T-helper 9 cell (primary cell): Measurements from ENCODE around the gene SUSD2.
"Not testable (repeated sequence)": the region's sequence is repeated elsewhere in the genome, so short reads cannot be mapped to it uniquely, and the experiment has no call there.

Experiments
- DNase-seq: peaks from one replicate; pipeline ENCODE4 v3.0.0-alpha.2; 2020

Gene SUSD2

DNA sequence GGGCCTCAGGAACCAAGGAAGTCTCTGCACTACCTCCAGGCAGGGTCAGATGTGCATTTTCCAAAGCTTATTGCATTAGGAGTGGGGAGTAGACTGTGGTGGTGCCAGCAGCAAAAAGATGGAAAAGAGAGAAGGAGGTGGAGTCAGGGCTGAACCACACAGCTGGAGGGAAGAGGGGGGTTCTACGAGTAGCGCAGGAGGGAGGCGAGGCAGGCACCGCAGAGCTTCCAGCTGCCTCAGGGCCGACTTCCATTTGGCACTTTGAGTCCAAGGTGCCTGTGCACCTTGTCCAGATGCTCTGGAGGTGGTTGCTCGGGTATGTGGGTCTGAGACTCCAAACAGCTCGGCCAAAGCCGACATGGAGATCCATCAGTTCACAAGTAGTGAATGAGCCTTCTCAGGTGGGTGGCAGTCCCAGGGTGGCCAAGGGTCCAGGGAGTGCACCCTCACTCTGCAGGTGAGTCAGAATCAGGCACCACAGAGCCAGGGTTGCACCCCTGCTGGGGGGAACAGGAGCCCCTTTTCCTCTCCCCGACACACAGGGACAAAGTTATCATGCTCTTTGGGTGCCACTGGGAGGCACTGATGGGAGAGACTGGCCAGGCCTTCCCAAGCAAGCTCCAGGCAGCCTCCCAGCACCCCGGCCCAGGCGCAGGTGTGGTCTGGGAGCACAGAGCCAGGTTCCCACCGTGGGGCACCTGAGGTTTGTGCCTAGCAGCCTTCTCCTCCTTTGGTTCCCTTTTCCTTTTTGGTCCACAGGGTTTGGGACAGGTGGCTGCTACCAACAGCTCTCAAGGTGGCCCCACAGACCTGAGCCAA is 33.4 kb downstream of the SUSD2 start:
- DNase-seq, result no peak

DNA sequence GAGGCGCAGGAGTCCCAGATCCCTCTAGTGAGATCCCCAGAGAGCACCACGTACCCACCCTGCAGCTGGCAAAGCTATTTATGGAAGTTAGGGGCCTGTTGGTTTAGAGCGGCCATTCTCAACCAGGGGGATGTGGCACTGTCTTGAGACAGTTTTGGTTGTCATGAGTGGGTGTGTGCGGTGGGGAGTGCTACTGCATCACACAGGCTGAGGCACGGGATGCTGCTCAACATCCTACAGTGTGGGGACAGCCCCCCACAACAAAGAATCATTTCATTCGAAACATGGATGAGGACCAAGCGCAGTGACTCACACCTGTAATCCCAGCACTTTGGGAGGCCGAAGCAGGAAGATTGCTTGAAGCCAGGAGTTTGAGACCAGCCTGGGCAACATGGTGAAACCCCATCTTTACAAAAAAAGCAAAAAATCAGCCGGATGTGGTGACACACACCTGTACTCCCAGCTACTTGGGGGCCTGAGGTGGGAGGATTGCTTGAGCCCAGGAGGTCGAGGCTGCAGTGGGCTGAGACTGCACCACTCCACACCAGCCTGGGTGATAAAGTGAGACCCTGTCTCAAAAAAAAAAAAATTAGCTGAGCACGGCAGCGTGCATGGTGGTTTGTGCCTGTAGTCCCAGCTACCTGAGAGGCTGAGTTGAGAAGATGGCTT is 35.4 kb downstream of the SUSD2 start:
- no peak for DNase-seq

DNA sequence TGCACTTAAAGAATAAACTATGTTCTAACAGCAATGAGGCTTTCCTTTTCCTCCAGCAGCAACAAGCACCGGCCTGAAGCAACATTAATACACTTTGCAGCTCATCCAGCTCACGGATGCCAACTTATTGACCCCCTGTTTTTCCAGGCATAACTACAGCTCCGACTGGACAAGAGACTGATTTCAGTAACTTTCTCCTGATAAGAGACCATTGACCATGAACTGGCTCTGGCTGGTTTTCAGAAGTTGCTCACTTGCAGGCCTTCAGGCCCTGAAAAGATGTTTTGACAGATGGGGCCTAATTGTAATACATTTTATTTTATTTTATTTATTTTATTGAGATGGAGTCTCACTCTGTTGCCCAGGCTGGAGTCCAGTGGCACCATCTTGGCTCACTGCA is 36.1 kb downstream of the SUSD2 start:
- no peak for DNase-seq

GRCh38 chr22:24219750-24220149 is 38.5 kb downstream of the SUSD2 start:
- DNase-seq, result no peak

- no peak for DNase-seq
Observed at GRCh38 chr22:24224468-24224867, 43.2 kb downstream of the SUSD2 start.

GRCh38 chr22:24225044-24225601 is 43.8 kb downstream of the SUSD2 start:
- no peak for DNase-seq

DNA sequence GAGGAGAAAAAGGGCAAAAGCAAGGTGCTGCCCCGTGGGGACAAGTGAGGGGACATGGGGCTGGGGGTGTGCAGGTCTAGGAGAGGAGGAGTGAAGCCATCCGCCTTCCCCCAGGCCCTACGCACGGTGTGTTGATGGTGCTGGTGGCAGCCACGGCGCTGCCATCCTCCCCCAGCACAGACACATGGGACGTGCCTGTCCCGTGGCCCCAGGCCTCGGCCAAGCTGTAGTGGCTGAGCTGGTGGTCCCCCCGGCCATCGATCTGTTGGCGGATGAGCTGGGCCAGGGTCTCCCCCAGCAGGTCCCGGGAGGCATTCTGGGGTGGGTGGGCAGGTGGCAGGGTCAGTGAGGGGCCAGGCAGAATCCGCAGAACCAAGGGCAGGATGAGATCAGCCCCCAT is 44.7 kb downstream of the SUSD2 start:
- no peak for DNase-seq

DNA sequence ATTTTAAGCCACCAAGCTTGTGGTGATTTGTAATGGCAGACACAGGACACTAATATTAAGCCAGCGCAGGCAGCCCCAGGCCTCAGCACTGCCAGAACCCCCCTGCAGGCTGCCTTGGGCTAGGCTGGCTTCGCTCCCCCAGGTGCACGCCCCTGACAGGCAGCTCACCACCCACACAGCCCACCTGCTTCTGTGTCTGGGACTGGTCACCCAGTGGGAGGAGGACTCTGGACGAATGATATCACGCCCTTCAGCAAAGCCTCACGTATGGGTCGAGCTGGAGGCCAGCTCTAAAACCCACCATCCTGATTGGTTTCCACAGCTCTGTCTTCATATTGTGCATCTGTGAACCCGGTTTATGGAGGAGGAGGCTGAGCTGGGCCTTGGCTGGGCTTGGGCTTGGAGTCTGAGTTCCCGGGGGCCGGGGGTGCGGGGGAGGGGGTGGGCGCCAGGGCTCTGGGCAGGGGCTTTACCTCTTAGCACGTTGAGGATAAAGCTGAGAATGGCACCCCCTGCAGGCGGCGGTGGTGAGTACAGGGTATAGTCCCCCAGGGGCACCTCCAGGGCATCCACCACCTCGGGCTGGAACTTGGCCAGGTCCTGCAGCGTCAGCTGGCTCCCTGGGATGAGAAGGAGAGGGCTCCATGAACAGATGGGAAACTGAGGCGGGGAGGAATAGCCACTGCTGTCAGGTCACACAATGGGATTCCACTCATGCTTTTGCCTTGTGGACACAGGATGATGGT is 49.8 kb downstream of the SUSD2 start:
- peak; percentile 63 for DNase-seq

GRCh38 chr22:24231706-24232105 is 50.4 kb downstream of the SUSD2 start:
- no peak for DNase-seq

DNA sequence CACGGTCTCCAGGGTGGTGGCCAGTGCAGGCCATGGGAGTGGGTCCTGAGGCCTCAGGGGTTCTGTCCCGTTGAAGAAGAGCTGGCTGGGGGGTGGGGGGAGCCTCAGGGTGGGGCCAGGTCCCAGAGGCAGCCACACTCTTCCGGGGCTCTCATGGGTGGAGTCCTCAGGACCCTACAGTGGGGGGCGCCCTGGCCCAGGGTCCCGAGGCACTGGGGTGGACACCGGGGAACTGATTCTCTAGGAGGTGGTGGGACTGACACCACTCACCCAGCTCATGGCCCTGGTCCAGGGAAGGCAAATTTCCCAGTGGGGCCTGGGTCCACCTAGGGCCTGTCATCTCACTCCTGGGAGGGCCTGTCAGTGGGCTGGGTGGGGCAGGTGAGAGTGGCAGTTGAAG is 50.8 kb downstream of the SUSD2 start:
- DNase-seq, result no peak

- no peak for DNase-seq
Observed at GRCh38 chr22:24232725-24233124, 51.4 kb downstream of the SUSD2 start.

GRCh38 chr22:24233235-24233634 is 51.9 kb downstream of the SUSD2 start:
- DNase-seq, result no peak

- no peak for DNase-seq
Observed at GRCh38 chr22:24233816-24234215, 52.5 kb downstream of the SUSD2 start.

DNA sequence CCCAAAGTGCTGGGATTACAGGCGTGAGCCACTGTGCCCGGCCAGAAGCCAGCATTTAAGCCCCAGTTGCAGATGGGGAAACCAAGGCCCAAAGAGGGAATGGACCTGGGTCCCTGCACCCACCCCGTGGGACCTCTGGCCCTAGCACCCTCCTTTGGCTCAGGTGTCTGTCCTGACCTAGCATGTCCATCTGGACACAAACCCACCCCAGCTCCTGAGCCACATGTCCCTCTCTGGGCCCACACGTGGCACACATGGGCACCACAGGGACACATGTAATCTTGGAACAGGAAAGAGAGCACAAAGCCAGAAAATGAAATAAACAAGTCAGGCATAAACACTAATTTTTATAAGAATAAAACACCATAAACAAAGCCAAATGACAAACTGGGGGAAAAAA is 54.0 kb downstream of the SUSD2 start:
- DNase-seq, result no peak

DNA sequence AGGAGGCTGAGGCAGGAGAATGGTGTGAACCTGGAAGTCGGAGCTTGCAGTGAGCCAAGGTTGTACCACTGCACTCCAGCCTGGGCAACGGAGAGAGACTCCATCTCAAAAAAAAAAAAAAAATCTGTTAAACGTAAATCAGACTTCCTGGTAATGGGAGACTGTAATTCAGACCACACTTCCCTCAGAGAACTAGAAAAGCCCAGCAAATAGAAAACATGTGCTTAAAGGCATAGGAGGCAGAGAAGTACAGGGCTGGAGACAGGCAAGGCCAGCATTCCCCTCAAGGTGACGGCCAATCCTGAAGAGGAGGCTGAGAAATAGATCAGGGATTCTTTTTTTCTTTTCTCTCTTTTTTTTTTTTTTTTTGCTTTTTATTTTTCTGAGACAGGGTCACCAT is 55.4 kb downstream of the SUSD2 start:
- no peak for DNase-seq

GRCh38 chr22:24238101-24238694 is 56.9 kb downstream of the SUSD2 start:
- not testable (repeated sequence) for DNase-seq
